Measurements from ENCODE around the gene KNDC1.

Gene KNDC1

GRCh38 chr10:133129071-133129858 is 30.8 kb upstream of the KNDC1 start:
- CTCF ChIA-PET: interaction anchor here (0.6 kb wide), 1 partner anchor 221 kb away, joined by 4 read pairs; no protein-coding TSS in a partner anchor
- DNase-seq (ENCODE audit: low spot score): no peak
- no peak for TF ChIP-seq CTCF (conservative IDR thresholded peaks at IDR 0.05; ENCODE audit: low read depth)
- POLR2A ChIA-PET (ENCODE audit: low non-redundant PET): no interaction called here
- no peak overlapping the region for H3K27ac ChIP-seq

- POLR2A ChIA-PET (ENCODE audit: low non-redundant PET): no interaction called here
- TF ChIP-seq CTCF (conservative IDR thresholded peaks at IDR 0.05; ENCODE audit: low read depth): no peak
- no peak for DNase-seq (ENCODE audit: low spot score)
- no peak overlapping the region for H3K27ac ChIP-seq
- CTCF ChIA-PET: interaction anchor here (0.6 kb wide), 1 partner anchor 222 kb away, joined by 4 read pairs; no protein-coding TSS in a partner anchor
Measured at GRCh38 chr10:133129859-133130495, 30.0 kb upstream of the KNDC1 start.

GRCh38 chr10:133130602-133131001 is 29.4 kb upstream of the KNDC1 start:
- POLR2A ChIA-PET (ENCODE audit: low non-redundant PET): no interaction called here
- no peak for TF ChIP-seq CTCF (conservative IDR thresholded peaks at IDR 0.05; ENCODE audit: low read depth)
- CTCF ChIA-PET: no interaction called here
- no peak overlapping the region for H3K27ac ChIP-seq
- DNase-seq (ENCODE audit: low spot score): no peak

GRCh38 chr10:133131053-133131452 is 29.0 kb upstream of the KNDC1 start:
- H3K27ac ChIP-seq: no peak overlapping the region
- DNase-seq (ENCODE audit: low spot score): no peak
- CTCF ChIA-PET: interaction anchor here (0.6 kb wide), 1 partner anchor 1148 kb away, joined by 3 read pairs; no protein-coding TSS in a partner anchor
- no peak for TF ChIP-seq CTCF (conservative IDR thresholded peaks at IDR 0.05; ENCODE audit: low read depth)
- POLR2A ChIA-PET (ENCODE audit: low non-redundant PET): no interaction called here

- no peak for TF ChIP-seq CTCF (conservative IDR thresholded peaks at IDR 0.05; ENCODE audit: low read depth)
- no peak for DNase-seq (ENCODE audit: low spot score)
- ChIA-PET POLR2A (ENCODE audit: low non-redundant PET) (no interaction called here), CTCF (interaction anchor here (0.6 kb wide), 1 partner anchor 1149 kb away, joined by 3 read pairs; no protein-coding TSS in a partner anchor)
- no peak overlapping the region for H3K27ac ChIP-seq
Measured at GRCh38 chr10:133131734-133132472, 28.1 kb upstream of the KNDC1 start.
